Motor neuron (in vitro differentiated cells): Measurements from ENCODE around the gene AFM. TPM values are rescaled to one million over a fixed set of nuclear protein-coding genes. Genes with fewer than 3 reads are reported as not detected.

Experiments
- ATAC-seq, 8 experiments: fragments of 200-7000 bp; cut with Tn5 transposase; replicated peaks in 6 of 8; 2 replicates each; pipeline ENCODE4 v1.8.0; 2021; ENCODE audit warnings: mild to moderate bottlenecking in 8 of 8, moderate library complexity in 8 of 8
- H3K27ac ChIP-seq, 2 donors: fragments of 250-450 bp; sonication (Bioruptor Pico); 2 replicates each; pipeline ENCODE4 v1.9.0; 2021; ENCODE audit warnings: antibody characterized with exemption in 2 of 2, mild to moderate bottlenecking in 2 of 2, moderate library complexity in 1 of 2
- H3K4me1 ChIP-seq, 2 donors: fragments of 250-450 bp; sonication (Bioruptor Pico); replicated peaks in 1 of 2; 2 replicates each; pipeline ENCODE4 v1.6.1; 2021; ENCODE audit warnings: antibody characterized with exemption in 2 of 2, mild to moderate bottlenecking in 2 of 2, moderate library complexity in 1 of 2
- H3K4me3 ChIP-seq, 5 donors: fragments of 250-450 bp; sonication (Bioruptor Pico); 2 replicates each; pipeline ENCODE4 v1.9.0; 2021; ENCODE audit warnings: antibody characterized with exemption in 5 of 5, mild to moderate bottlenecking in 5 of 5, moderate library complexity in 4 of 5
- WGBS, 10 experiments: fragments of 450-650 bp; shearing (Covaris generic); methylation state at CpG; one replicate each; pipeline ENCODE4 v1.0.0; 2022; 5-methylcytosine and 5-hydroxymethylcytosine counted together
- in situ Hi-C, 9 experiments: fragments of 400-800 bp; cut with MboI; loops; one replicate each; pipeline ENCODE4 v1.15.0; 2021; ENCODE audit warnings: low sequenced_read_pairs in 9 of 9, low pct_unique_long_range_greater_than_20kb in 2 of 9; ENCODE audit not compliant: unreplicated experiment in 9 of 9
- total RNA-seq, 8 experiments: library from RNA; unstranded; fragments of 300-600 nt; gene quantifications; 2 replicates each; pipeline versions ENCODE4 v1.2.3 to v1.2.4, GENCODE V29; 2022

Gene AFM
- total RNA-seq, 8 experiments from 2014 or later, result not detected

DNA sequence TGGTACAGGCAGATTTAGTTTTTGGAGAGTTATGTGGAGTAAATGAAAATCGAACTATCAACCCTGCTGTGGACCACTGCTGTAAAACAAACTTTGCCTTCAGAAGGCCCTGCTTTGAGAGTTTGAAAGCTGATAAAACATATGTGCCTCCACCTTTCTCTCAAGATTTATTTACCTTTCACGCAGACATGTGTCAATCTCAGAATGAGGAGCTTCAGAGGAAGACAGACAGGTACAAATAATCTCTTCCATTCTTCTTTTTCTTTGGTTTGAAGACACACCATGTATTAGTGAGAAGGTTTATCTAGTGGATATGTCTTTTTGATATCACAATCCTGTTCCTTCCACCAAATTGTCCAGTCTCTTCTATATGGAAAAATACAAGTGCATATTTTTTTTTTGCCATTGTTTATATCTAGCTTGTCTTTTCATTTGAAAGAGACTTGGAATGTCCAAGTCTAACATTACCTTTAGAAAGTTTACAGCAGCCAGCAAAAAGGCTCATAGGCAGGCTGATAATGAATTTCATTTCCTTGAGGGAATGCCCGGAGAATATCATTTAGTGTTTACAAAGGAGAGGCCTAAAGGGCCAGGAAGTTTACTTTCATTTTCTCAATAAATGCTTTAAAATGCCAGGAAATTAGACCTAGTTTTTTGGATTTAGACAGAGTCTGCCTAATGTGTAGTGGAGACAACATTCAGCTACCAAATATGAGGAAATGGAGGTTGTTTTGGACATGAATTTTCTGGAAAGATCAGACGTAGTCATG lies 18.6 kb downstream of the AFM start:
- H3K4me3 ChIP-seq, result no peak overlapping the region
- H3K4me1 ChIP-seq, result no peaks in the 10 kb centered on the region
- 27 to 100% (median 82%) methylated on average over 1 to 4 of the region's 4 CpGs for WGBS, 10 experiments
- no peak for ATAC-seq
- no peak overlapping the region for H3K27ac ChIP-seq
- in situ Hi-C loops, result no loop called here

- WGBS, 10 experiments, result 51 to 100% (median 75%) methylated on average over 1 to 5 of the region's 5 CpGs; no CpG with 5 or more reads in 1 of the 10 experiments
- H3K27ac ChIP-seq, result no peak overlapping the region
- ATAC-seq, result no peak
- no peak overlapping the region for H3K4me3 ChIP-seq
- in situ Hi-C loops, result no loop called here
- no peaks in the 10 kb centered on the region for H3K4me1 ChIP-seq
These were observed 20.2 kb downstream of the AFM start for GRCh38 chr4:73501664-73502265.

- 8 to 100% (median 89%) methylated on average over 1 to 2 of the region's 2 CpGs; no CpG with 5 or more reads in 1 of the 10 experiments for WGBS, 10 experiments
- in situ Hi-C loops, result no loop called here
- Histone ChIP-seq H3K27ac (no peak overlapping the region), H3K4me1 (no peaks in the 10 kb centered on the region), H3K4me3 (no peak overlapping the region)
- no peak for ATAC-seq
These were observed 24.0 kb downstream of the AFM start for GRCh38 chr4:73505567-73505966.

- Histone ChIP-seq H3K4me3 (no peak overlapping the region), H3K4me1 (no peaks in the 10 kb centered on the region), H3K27ac (no peak overlapping the region)
- ATAC-seq, result no peak
- in situ Hi-C loops, result no loop called here
These were observed 26.0 kb downstream of the AFM start for GRCh38 chr4:73507541-73507940.

GRCh38 chr4:73508651-73509050 lies 27.1 kb downstream of the AFM start:
- ATAC-seq, result no peak
- WGBS, 10 experiments, result 24 to 100% (median 83%) methylated on average over 1 to 3 of the region's 3 CpGs; no CpG with 5 or more reads in 1 of the 10 experiments
- in situ Hi-C loops, result no loop called here

DNA sequence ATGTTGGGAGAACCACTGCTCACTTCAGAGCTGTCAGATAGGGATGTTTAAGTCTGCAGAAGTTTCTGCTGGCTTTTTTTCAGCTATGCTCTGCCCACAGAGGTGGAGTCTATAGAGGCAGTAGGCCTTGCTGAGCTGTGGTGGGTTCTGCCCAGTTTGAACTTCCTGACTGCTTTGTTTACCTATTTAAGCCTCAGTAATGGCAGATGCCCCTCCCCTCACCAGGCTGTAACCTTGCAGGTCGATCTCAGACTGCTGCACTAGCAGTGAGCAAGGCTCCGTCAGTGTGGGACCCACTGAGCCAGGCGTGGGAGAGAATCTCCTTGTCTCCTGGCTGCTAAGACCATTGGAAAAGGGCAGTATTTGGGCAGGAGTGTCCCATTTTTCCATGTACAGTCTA lies 36.8 kb downstream of the AFM start:
- in situ Hi-C loops, result no loop called here
- WGBS, 10 experiments, result 0 to 83% (median 34%) methylated on average over 1 to 3 of the region's 3 CpGs; no CpG with 5 or more reads in 4 of the 10 experiments
- Histone ChIP-seq H3K4me3 (no peak overlapping the region), H3K27ac (no peak overlapping the region), H3K4me1 (no peaks in the 10 kb centered on the region)
- no peak for ATAC-seq

More at GRCh38 chr4:73508651-73509050, 27.1 kb downstream of the AFM start:
- Histone ChIP-seq H3K4me1 (no peaks in the 10 kb centered on the region), H3K4me3 (no peak overlapping the region), H3K27ac (no peak overlapping the region)

DNA sequence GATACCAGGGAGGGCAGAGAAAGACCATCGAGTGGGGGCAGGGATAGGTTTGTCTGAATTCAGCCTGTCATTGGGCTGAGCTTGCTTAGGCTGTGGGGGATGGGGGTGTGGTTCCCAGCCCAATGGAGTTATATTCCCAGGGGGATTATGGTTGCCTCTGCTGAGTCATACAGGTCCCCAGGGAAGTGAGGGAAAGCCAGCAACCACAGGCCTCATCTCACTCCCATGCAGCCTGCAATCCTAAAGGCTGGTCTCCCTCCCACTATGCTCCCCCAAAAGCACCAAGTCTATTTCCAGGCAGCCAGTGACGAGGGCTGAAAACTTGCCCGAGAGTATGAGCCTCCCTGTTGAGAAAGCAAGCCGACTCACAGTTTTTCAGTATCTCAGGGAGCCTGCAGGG lies 39.3 kb downstream of the AFM start:
- ATAC-seq, result peak in 2 of 8 experiments; percentile 33 to 91

DNA sequence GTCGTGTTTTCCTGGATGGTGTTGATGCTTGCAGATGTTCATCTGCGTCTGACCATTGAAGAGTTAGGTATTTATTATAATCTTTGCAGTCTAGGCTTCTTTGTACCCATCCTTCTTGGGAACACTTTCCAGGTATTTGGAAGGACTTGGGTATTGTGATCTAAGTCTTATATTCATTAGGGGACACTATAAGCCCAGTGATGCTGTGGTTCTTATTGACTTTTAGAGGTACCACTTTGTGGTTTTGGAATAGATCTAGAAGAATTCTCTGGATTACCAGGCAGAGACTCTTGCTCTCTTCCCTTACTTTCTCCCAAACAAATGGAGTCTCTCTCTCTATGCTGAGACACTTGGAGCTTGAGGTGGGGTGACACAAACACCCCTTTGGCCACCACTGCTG lies 41.6 kb downstream of the AFM start:
- ATAC-seq, result no peak
- Histone ChIP-seq H3K4me1 (no peaks in the 10 kb centered on the region), H3K27ac (no peak overlapping the region), H3K4me3 (no peak overlapping the region)
- WGBS, 10 experiments, result 0 to 100% (median 70%) methylated on average over 1 to 2 of the region's 2 CpGs; no CpG with 5 or more reads in 1 of the 10 experiments
- in situ Hi-C loops, result no loop called here

More for the DNA sequence above, 39.3 kb downstream of the AFM start:
- H3K4me1 ChIP-seq, result no peaks in the 10 kb centered on the region
- WGBS, 10 experiments, result 0 to 62% (median 40%) methylated on average over 1 to 4 of the region's 4 CpGs; no CpG with 5 or more reads in 3 of the 10 experiments
- no peak overlapping the region for H3K4me3 ChIP-seq
- in situ Hi-C loops, result no loop called here
- H3K27ac ChIP-seq, result no peak overlapping the region

DNA sequence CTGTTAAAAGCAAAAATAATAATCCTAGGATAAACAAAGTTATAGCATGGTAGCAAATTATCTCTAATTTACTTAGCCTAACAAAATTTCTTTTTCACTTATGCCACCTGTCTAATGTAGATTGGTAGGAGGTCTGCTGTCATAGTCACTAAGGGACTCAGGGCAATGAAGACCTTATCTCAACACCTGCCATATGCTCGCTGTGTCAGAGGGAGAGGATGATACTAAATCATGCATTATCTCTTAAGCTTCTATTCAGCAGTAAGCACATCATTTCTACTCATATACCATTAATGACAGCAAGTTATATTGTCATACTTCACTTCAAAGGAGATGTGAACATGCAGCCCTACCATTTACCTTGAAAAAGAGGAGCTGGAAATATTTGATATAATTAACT lies 44.1 kb downstream of the AFM start:
- no peak overlapping the region for H3K27ac ChIP-seq
- no peak overlapping the region for H3K4me3 ChIP-seq
- H3K4me1 ChIP-seq, result no peaks in the 10 kb centered on the region
- ATAC-seq, result no peak
- in situ Hi-C loops, result no loop called here
- WGBS, 10 experiments, result 0 to 100% (median 50%) methylated on average over 1 of the region's 1 CpG; no CpG with 5 or more reads in 4 of the 10 experiments

GRCh38 chr4:73527196-73527595 lies 45.7 kb downstream of the AFM start:
- in situ Hi-C loops, result no loop called here
- no peak for ATAC-seq
- Histone ChIP-seq H3K4me1 (no peaks in the 10 kb centered on the region), H3K27ac (no peak overlapping the region), H3K4me3 (no peak overlapping the region)
- WGBS, 10 experiments, result 0 to 100% (median 86%) methylated on average over 1 of the region's 1 CpG; no CpG with 5 or more reads in 7 of the 10 experiments

GRCh38 chr4:73528171-73528570 lies 46.6 kb downstream of the AFM start:
- no peak overlapping the region for H3K27ac ChIP-seq
- ATAC-seq, result peak in 1 of 8 experiments; percentile 37
- in situ Hi-C loops, result no loop called here
- WGBS, 10 experiments, result 20 to 100% (median 68%) methylated on average over 1 to 2 of the region's 2 CpGs; no CpG with 5 or more reads in 2 of the 10 experiments
- H3K4me1 ChIP-seq, result no peaks in the 10 kb centered on the region
- H3K4me3 ChIP-seq, result no peak overlapping the region

GRCh38 chr4:73533515-73534422 lies 52.2 kb downstream of the AFM start:
- 0 to 100% (median 60%) methylated on average over 1 to 2 of the region's 2 CpGs; no CpG with 5 or more reads in 1 of the 10 experiments for WGBS, 10 experiments
- ATAC-seq, result no peak

GRCh38 chr4:73538162-73538561 lies 56.6 kb downstream of the AFM start:
- ATAC-seq, result no peak
- no peak overlapping the region for H3K4me3 ChIP-seq
- H3K27ac ChIP-seq, result no peak overlapping the region
- 3 to 91% (median 43%) methylated on average over 2 of the region's 2 CpGs; no CpG with 5 or more reads in 3 of the 10 experiments for WGBS, 10 experiments
- in situ Hi-C loops, result no loop called here
- no peaks in the 10 kb centered on the region for H3K4me1 ChIP-seq

More at GRCh38 chr4:73533515-73534422, 52.2 kb downstream of the AFM start:
- H3K27ac ChIP-seq, result no peak overlapping the region
- no peak overlapping the region for H3K4me3 ChIP-seq
- in situ Hi-C loops, result no loop called here
- no peaks in the 10 kb centered on the region for H3K4me1 ChIP-seq
